ENCODE measurements around the gene FNBP1.

GRCh38 chr9:130021123-130021522 is 21.9 kb downstream of the FNBP1 start:
- no peak for TF ChIP-seq CTCF (IDR thresholded peaks at IDR 0.05)
- no peak for TF ChIP-seq POLR2AphosphoS5 (IDR thresholded peaks at IDR 0.05; ENCODE audit: insufficient read depth in 1 of 2, low read depth in 1 of 2)
- TF ChIP-seq POLR2A (IDR thresholded peaks at IDR 0.05) = no peak

All from vagina (tissue), 2 donors.